Measurements from ENCODE around the gene NHEJ1. TPM values are rescaled to one million over a fixed set of nuclear protein-coding genes. Genes with fewer than 3 reads are reported as not detected.

The NHEJ1 gene
- total and polyA plus RNA-seq, 2 of the 13 experiments (the other 11 are each of a cell fraction or from before 2014, with no cell fraction given) = 30.0 to 30.7 TPM

DNA sequence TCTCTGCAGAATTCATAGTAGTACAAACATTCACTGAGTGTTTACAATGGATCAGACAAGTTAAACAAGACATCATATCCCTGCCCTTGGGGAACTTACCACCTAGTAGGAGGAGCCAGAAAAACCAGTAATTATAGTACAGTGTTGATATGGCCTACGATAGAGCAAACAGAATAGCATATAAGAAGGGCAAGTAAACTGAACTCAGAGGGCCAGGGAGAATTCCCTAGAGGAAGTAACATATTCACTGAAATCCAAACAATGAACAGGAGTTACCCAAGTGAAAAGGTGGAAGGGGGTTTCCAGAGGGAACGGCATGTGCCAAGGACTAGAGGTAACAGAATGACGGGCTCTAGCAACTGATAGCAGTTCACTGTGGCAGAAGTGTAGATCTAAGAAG lies 34.1 kb downstream of the NHEJ1 start (continued):
- TF ChIP-seq HCFC1 (IDR thresholded peaks at IDR 0.05; ENCODE audit: low read depth, low read length) = no peak
- no peak for TF ChIP-seq ZNF34 (CRISPR knock-in tag; IDR thresholded peaks at IDR 0.05; ENCODE audit: borderline replicate concordance)
- TF ChIP-seq SUZ12 (IDR thresholded peaks at IDR 0.05; ENCODE audit: low read depth, low read length) = no peak
- no peak for TF ChIP-seq CBX5 (CRISPR knock-in tag; IDR thresholded peaks at IDR 0.05; ENCODE audit: borderline replicate concordance)
- no peak for TF ChIP-seq CTCF (CRISPR knock-in tag; IDR thresholded peaks at IDR 0.05)
- peak; percentile 80 for TF ChIP-seq NFIC (IDR thresholded peaks at IDR 0.05; ENCODE audit: low read length)
- TF ChIP-seq ZNF232 (CRISPR knock-in tag; IDR thresholded peaks at IDR 0.05; ENCODE audit: borderline replicate concordance) = no peak
- TF ChIP-seq, protein P1, sequence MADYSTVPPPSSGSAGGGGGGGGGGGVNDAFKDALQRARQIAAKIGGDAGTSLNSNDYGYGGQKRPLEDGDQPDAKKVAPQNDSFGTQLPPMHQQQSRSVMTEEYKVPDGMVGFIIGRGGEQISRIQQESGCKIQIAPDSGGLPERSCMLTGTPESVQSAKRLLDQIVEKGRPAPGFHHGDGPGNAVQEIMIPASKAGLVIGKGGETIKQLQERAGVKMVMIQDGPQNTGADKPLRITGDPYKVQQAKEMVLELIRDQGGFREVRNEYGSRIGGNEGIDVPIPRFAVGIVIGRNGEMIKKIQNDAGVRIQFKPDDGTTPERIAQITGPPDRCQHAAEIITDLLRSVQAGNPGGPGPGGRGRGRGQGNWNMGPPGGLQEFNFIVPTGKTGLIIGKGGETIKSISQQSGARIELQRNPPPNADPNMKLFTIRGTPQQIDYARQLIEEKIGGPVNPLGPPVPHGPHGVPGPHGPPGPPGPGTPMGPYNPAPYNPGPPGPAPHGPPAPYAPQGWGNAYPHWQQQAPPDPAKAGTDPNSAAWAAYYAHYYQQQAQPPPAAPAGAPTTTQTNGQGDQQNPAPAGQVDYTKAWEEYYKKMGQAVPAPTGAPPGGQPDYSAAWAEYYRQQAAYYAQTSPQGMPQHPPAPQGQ (CRISPR knock-in tag; IDR thresholded peaks at IDR 0.05; ENCODE audit: borderline replicate concordance) = no peak
- 0 out of 2 replicates have a peak, but pooled peaks have one; percentile 42 for TF ChIP-seq ZSCAN25 (CRISPR knock-in tag; IDR thresholded peaks at IDR 0.05)
- no peak for TF ChIP-seq ZNF605 (CRISPR knock-in tag; IDR thresholded peaks at IDR 0.05)
- no peak; the same call in 1 of the 2 replicates for TF ChIP-seq FOXJ3 (CRISPR knock-in tag; IDR thresholded peaks at IDR 0.05; ENCODE audit: borderline replicate concordance)
- no peak for TF ChIP-seq PHB2 (IDR thresholded peaks at IDR 0.05; ENCODE audit: partially characterized antibody)
- TF ChIP-seq ZNF547 (CRISPR knock-in tag; IDR thresholded peaks at IDR 0.05) = no peak
- no peak for TF ChIP-seq EZH2 (conservative IDR thresholded peaks at IDR 0.05; ENCODE audit: low read depth, low read length)
- no peak for TF ChIP-seq MATR3 (CRISPR knock-in tag; IDR thresholded peaks at IDR 0.05)
- no peak for TF ChIP-seq ERF (CRISPR knock-in tag; IDR thresholded peaks at IDR 0.05)
- TF ChIP-seq ZNF337 (CRISPR knock-in tag; IDR thresholded peaks at IDR 0.05; ENCODE audit: borderline replicate concordance, low read depth) = no peak
- no peak for TF ChIP-seq ZNF780A (CRISPR knock-in tag; IDR thresholded peaks at IDR 0.05)
- TF ChIP-seq ZMAT5 (CRISPR knock-in tag; IDR thresholded peaks at IDR 0.05; ENCODE audit: borderline replicate concordance, low read depth) = no peak
- peak; percentile 32; the same call in 1 of the 2 replicates for TF ChIP-seq NCOA1 (CRISPR knock-in tag; IDR thresholded peaks at IDR 0.05)
- TF ChIP-seq SIN3A (IDR thresholded peaks at IDR 0.05; ENCODE audit: borderline replicate concordance, low read depth, low read length) = no peak
- no peak for TF ChIP-seq RNF2 (conservative IDR thresholded peaks at IDR 0.05; ENCODE audit: low read depth)
- no peak for TF ChIP-seq ZNF101 (CRISPR knock-in tag; IDR thresholded peaks at IDR 0.05; ENCODE audit: borderline replicate concordance, low read depth)
- no peak for TF ChIP-seq MTF2 (CRISPR knock-in tag; IDR thresholded peaks at IDR 0.05; ENCODE audit: borderline replicate concordance)
- TF ChIP-seq ZNF816 (CRISPR knock-in tag; IDR thresholded peaks at IDR 0.05; ENCODE audit: borderline replicate concordance) = no peak
- TF ChIP-seq SP5 (CRISPR knock-in tag; IDR thresholded peaks at IDR 0.05; ENCODE audit: borderline replicate concordance, low read depth) = peak; percentile 96
- TF ChIP-seq GTF3A (CRISPR knock-in tag; conservative IDR thresholded peaks at IDR 0.05) = no peak
- TF ChIP-seq ZFP1 (CRISPR knock-in tag; IDR thresholded peaks at IDR 0.05) = no peak
- no peak for TF ChIP-seq ZNF451 (CRISPR knock-in tag; IDR thresholded peaks at IDR 0.05)
- TF ChIP-seq GABPA (IDR thresholded peaks at IDR 0.05; ENCODE audit: low read depth, low read length) = no peak
- no peak for TF ChIP-seq GABPA (CRISPR knock-in tag; IDR thresholded peaks at IDR 0.05; ENCODE audit: low read depth)
- no peak for TF ChIP-seq ZNF552 (CRISPR knock-in tag; IDR thresholded peaks at IDR 0.05; ENCODE audit: borderline replicate concordance)

Data from HepG2 (cell line).